SU-DHL-6 (cell line): ENCODE measurements around the gene LAMA2.

Source experiments
- EZH2phosphoT487 ChIP-seq: fragments of 200-600 bp; sonication (generic), shearing (Covaris generic); conservative IDR thresholded peaks from 2 replicates; pipeline ENCODE4 v1.6.1; 2018; ENCODE audit warnings: mild to moderate bottlenecking, antibody characterized with exemption, low read length, moderate library complexity, mixed read lengths
- TF ChIP-seq, protein P1 (sequence below): fragments of 200-600 bp; sonication (generic); IDR thresholded peaks from one replicate; pipeline ENCODE4 v1.5.1; 2017; ENCODE audit warnings: antibody characterized with exemption, mild to moderate bottlenecking, low read length, moderate library complexity; ENCODE audit not compliant: insufficient read depth, poor library complexity, severe bottlenecking

GRCh38 chr6:129499843-129500219 is 616.9 kb downstream of the LAMA2 start:
- TF ChIP-seq, protein P1, sequence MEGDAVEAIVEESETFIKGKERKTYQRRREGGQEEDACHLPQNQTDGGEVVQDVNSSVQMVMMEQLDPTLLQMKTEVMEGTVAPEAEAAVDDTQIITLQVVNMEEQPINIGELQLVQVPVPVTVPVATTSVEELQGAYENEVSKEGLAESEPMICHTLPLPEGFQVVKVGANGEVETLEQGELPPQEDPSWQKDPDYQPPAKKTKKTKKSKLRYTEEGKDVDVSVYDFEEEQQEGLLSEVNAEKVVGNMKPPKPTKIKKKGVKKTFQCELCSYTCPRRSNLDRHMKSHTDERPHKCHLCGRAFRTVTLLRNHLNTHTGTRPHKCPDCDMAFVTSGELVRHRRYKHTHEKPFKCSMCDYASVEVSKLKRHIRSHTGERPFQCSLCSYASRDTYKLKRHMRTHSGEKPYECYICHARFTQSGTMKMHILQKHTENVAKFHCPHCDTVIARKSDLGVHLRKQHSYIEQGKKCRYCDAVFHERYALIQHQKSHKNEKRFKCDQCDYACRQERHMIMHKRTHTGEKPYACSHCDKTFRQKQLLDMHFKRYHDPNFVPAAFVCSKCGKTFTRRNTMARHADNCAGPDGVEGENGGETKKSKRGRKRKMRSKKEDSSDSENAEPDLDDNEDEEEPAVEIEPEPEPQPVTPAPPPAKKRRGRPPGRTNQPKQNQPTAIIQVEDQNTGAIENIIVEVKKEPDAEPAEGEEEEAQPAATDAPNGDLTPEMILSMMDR = no peak
- no peak for TF ChIP-seq EZH2phosphoT487
